ENCODE data around the gene GABARAP. TPM values are rescaled to one million over a fixed set of nuclear protein-coding genes. Genes with fewer than 3 reads are reported as not detected.

The GABARAP gene
- total and polyA plus RNA-seq, 2 of the 13 experiments (the other 11 are each of a cell fraction or from before 2014, with no cell fraction given), result 161 to 310 TPM

GRCh38 chr17:7208754-7209460 is 33.3 kb downstream of the GABARAP start (continued):
- TF ChIP-seq MAFF (IDR thresholded peaks at IDR 0.05; ENCODE audit: low read depth, low read length), result no peak
- no peak for TF ChIP-seq NAIF1 (CRISPR knock-in tag; IDR thresholded peaks at IDR 0.05; ENCODE audit: borderline replicate concordance)

DNA sequence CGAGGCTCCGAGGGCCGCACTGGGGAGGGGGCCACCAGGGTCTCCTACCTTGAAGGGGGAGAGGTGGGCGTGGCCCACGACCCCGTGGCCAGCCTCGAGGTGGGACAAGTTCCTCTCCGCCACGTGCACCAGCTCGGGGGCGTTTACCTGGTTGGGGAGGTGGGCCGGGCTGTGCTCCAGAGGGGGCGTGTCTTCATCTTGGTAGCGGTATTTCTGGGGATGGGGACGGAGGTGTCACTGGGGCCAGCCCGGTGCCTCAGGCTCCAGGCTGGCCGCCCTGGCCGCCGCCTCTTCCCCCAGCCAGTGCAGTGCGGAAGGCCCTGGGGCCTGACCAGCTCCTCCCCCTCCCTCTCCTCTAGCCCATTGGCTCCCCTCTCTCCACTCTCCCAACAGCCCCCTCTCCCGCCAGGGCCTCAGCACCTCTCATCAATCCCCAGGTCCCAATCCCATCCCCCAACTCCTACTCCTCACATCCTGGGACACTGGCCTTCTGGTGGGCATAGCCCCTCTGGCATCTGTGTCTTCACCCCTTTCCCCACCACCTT is 34.1 kb downstream of the GABARAP start:
- Histone ChIP-seq H3K9ac (ENCODE audit: insufficient read depth, low read depth, low read length) (no peak overlapping the region), H3K79me2 (ENCODE audit: insufficient read depth, low read length) (no peaks in the 10 kb centered on the region), H4K20me1 (ENCODE audit: insufficient read depth, low read length) (no peaks in the 10 kb centered on the region), H3K27me3 (ENCODE audit: control insufficient read depth in 1 of 2, insufficient read depth in 2 of 2, low read length in 2 of 2) (peaks cover 0 to 9% of the 10 kb centered on the region in 2 experiments; a peak in 2 of 5 replicates), H3K9me3 (ENCODE audit: low read length) (no peaks in the 10 kb centered on the region), H3K36me3 (replicated peaks in 1 of 2; ENCODE audit: control insufficient read depth in 1 of 2, insufficient read depth in 2 of 2, low read length in 2 of 2) (no peaks in the 10 kb centered on the region), H3K4me2 (ENCODE audit: low read depth, low read length) (no peak overlapping the region), H2AFZ (ENCODE audit: low read length) (no peak overlapping the region), H3K4me1 (ENCODE audit: insufficient read depth, low read length) (no peaks in the 10 kb centered on the region), H3K27ac (ENCODE audit: extremely low read length, insufficient read depth, low read length) (no peak overlapping the region), H3K4me3 (replicated peaks in 1 of 3; ENCODE audit: insufficient read depth in 1 of 3, low read depth in 2 of 3, low read length in 3 of 3) (no peak overlapping the region)
- WGBS (ENCODE audit: low lambda C conversion rate), result 63% methylated on average over 15 of the region's 21 CpGs
- intact Hi-C loops (cut with micrococcal nuclease; ENCODE audit: unreplicated experiment), result no loop called here
- no TSS peak for BruUV-seq (replicated peaks)
- TF ChIP-seq NFE2 (CRISPR knock-in tag; IDR thresholded peaks at IDR 0.05) (no peak), HNRNPK (IDR thresholded peaks at IDR 0.05; ENCODE audit: low read depth, low read length, poor library complexity, severe bottlenecking) (peak; percentile 21), ZNF263 (CRISPR knock-in tag; IDR thresholded peaks at IDR 0.05) (no peak), ZNF12 (CRISPR knock-in tag; IDR thresholded peaks at IDR 0.05) (no peak)
- ChIA-PET POLR2A (no interaction called here), CTCF (ENCODE audit: low intra/inter-chr PET ratio, low total read pairs) (no interaction called here)
- peak; percentile 31; the same call in 2 of the 3 replicates for ATAC-seq
- no peak for DNase-seq (ENCODE audit: low spot score)
- in situ Hi-C loops (cut with HindIII; ENCODE audit: extremely low pct_ligation_motif_present, low pct_unique_long_range_greater_than_20kb), result no loop called here
- no peak for FAIRE-seq
